Fibroblast of villous mesenchyme (primary cell): ENCODE measurements around the gene OGN. TPM values are rescaled to one million over a fixed set of nuclear protein-coding genes. Genes with fewer than 3 reads are reported as not detected.
"Not testable (repeated sequence)": the region's sequence is repeated elsewhere in the genome, so short reads cannot be mapped to it uniquely, and the experiment has no call there.

Experiments
- DNase-seq: peaks from one replicate; pipeline ENCODE4 v3.0.0-alpha.2; 2010; ENCODE audit warnings: low read depth
- H3K4me3 ChIP-seq: 2 replicates; pipeline ENCODE4 v1.5.1; 2011; ENCODE audit warnings: low read depth, mild to moderate bottlenecking, low read length
- CTCF ChIP-seq: IDR thresholded peaks from 2 replicates; pipeline ENCODE4 v1.5.1; 2012; ENCODE audit warnings: low read depth, mild to moderate bottlenecking, low read length; ENCODE audit not compliant: insufficient read depth
- total RNA-seq: library from RNA; depleted of rRNA; stranded (reverse); fragments of >200 nt; gene quantifications from 2 replicates; pipeline ENCODE4 v1.2.3, GENCODE V29; 2012

Gene OGN
- total RNA-seq, 1 donor = not detected

- no peak for TF ChIP-seq CTCF
- no peak for DNase-seq
- no peak overlapping the region for H3K4me3 ChIP-seq
Observed at GRCh38 chr9:92423612-92424011, 19.2 kb upstream of the OGN start.

- no peak for TF ChIP-seq CTCF
- no peak overlapping the region for H3K4me3 ChIP-seq
- no peak for DNase-seq
Observed at GRCh38 chr9:92422611-92423338, 18.4 kb upstream of the OGN start.

- DNase-seq = no peak
- no peak for TF ChIP-seq CTCF
- H3K4me3 ChIP-seq = no peak overlapping the region
Observed at GRCh38 chr9:92414566-92414965, 10.2 kb upstream of the OGN start.

- peak; percentile 40 for DNase-seq
- H3K4me3 ChIP-seq = not testable (repeated sequence)
Observed at GRCh38 chr9:92411157-92411556, 6.8 kb upstream of the OGN start.

GRCh38 chr9:92408747-92409478, 4.5 kb upstream of the OGN start:
- no peak for DNase-seq
- TF ChIP-seq CTCF = no peak
- H3K4me3 ChIP-seq = no peak overlapping the region

GRCh38 chr9:92407818-92408217, 3.4 kb upstream of the OGN start:
- no peak for DNase-seq
- TF ChIP-seq CTCF = no peak

GRCh38 chr9:92406477-92406876, 2.1 kb upstream of the OGN start:
- TF ChIP-seq CTCF = no peak
- peak; percentile 16 for DNase-seq
- no peak overlapping the region for H3K4me3 ChIP-seq

More at GRCh38 chr9:92407818-92408217, 3.4 kb upstream of the OGN start:
- no peak overlapping the region for H3K4me3 ChIP-seq
